Stimulated activated CD4-positive, alpha-beta T cell treated with anti-CD3 and anti-CD28 coated beads, Interleukin-12 subunit alpha, Interleukin-12 subunit beta, amount 100 ng/mL, for 48 hours (primary cell): ENCODE results near the gene CDKN3.
"Not testable (repeated sequence)": the region's sequence is repeated elsewhere in the genome, so short reads cannot be mapped to it uniquely, and the experiment has no call there.

Experiments used
- DNase-seq, 3 donors: peaks; one replicate each; pipeline ENCODE4 v3.0.0-alpha.2; 2020; ENCODE audit warnings: low read depth in 2 of 3, low spot score in 1 of 3

CDKN3 gene

DNA sequence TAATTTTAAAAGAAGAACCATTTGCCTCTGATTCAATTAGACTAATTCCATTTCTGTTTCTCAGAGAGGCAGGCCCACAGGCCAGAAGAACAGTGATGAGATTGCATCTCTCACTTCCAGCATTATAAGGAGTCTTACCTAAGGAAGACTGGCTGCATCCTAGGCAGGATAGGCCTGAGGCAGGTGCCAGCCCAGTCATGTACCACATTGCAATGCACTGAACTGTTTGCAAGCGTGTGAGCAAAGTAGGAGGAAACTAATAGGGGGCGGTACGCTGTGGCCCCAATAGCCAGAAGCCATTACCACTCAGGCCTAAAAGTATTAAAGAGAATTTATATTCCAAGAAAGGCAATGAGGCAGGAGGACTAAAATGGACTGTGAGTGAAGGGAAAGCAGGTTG is 56.4 kb downstream of the CDKN3 start:
- no peak for DNase-seq

- not testable (repeated sequence) for DNase-seq
These were observed 57.2 kb downstream of the CDKN3 start for GRCh38 chr14:54453990-54454389.

- DNase-seq, result no peak
These were observed 58.6 kb downstream of the CDKN3 start for GRCh38 chr14:54455363-54455762.

GRCh38 chr14:54456820-54457608 is 60.2 kb downstream of the CDKN3 start:
- DNase-seq, result not testable (repeated sequence)

DNA sequence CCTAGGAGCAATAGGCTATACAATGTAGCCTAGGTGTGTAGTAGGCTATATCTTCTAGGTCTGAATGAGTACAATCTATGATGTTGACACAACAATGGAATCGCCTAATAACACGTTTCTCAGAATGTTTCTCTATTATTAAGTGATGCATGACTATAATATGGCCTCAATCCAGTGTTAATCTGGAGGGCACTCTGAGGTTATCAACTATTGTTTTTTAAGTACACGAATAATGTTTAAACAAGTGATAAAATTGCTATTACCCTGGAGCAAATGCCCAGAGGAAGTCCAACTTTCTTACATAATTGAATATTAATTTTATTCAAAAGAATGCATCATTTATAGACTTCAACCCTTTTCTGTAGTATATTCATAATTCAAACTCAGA is 60.8 kb downstream of the CDKN3 start:
- no peak for DNase-seq

GRCh38 chr14:54458536-54458935 is 61.7 kb downstream of the CDKN3 start:
- not testable (repeated sequence) for DNase-seq

DNA sequence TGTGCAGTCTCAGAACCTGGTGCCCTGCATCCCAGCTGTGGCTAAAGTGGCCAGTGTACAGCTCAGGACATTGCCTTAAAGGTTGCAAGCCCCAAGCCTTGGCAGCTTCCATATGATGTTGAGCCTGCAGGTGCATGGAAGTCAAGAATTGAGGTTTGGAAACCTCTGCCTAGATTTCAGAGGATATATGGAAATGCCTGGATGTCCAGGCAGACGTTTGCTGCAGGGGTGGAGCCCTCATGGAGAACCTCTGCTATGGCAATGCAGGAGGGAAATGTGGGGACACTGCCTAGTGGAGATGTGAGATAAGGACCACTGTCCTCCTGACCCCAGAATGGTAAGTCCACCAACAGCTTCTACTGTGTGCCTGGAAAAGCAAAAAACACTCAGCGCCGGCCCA is 62.3 kb downstream of the CDKN3 start:
- DNase-seq, result no peak

DNA sequence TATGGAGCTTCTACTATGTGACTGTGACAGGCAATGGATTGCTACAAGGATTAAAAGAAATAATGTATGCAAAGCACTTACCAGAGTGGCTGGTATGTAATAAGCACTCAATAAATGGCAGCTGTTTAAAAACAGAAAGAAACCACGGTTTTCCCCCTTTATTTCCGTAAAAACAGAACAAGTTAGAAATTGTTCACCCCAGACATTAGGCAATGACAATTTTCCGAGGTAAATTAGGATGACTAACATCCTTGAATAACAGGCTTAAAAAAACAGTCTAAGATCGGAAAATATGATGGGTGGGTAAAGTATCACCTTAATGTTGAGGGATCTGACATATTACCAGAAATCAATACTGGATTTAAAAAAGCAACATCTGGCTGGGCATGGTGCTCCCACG is 65.2 kb downstream of the CDKN3 start:
- DNase-seq, result no peak

- no peak for DNase-seq
These were observed 68.8 kb downstream of the CDKN3 start for GRCh38 chr14:54465654-54466053.

DNA sequence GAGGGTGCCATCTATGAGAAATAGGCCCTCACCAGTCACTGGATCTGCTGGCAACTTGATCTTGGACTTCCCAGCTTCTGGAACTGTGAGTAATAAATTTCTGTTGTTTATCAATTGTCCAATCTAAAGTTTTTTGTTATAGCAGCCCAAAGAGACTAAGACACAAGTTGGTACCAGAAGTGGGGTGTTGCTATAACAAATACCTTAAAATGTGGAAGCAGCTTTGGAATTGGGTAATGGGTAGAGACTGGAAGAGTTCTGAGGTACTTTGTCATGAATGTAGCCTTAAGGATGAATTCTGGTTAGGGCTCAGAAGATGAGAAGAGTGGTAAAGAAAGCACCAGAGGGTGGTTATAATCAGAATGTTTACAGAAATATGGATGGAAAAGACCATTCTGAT is 70.5 kb downstream of the CDKN3 start:
- no peak for DNase-seq
